GM21447 (cell line): ENCODE results near the gene KLHDC4.

Experiments used
- ATAC-seq: cut with Tn5 transposase; IDR thresholded peaks from one replicate; pipeline ENCODE4 v1.9.1; 2021; ENCODE audit not compliant: unreplicated experiment

Gene KLHDC4

GRCh38 chr16:87664792-87665191, 101.0 kb downstream of the KLHDC4 start:
- no peak for ATAC-seq

DNA sequence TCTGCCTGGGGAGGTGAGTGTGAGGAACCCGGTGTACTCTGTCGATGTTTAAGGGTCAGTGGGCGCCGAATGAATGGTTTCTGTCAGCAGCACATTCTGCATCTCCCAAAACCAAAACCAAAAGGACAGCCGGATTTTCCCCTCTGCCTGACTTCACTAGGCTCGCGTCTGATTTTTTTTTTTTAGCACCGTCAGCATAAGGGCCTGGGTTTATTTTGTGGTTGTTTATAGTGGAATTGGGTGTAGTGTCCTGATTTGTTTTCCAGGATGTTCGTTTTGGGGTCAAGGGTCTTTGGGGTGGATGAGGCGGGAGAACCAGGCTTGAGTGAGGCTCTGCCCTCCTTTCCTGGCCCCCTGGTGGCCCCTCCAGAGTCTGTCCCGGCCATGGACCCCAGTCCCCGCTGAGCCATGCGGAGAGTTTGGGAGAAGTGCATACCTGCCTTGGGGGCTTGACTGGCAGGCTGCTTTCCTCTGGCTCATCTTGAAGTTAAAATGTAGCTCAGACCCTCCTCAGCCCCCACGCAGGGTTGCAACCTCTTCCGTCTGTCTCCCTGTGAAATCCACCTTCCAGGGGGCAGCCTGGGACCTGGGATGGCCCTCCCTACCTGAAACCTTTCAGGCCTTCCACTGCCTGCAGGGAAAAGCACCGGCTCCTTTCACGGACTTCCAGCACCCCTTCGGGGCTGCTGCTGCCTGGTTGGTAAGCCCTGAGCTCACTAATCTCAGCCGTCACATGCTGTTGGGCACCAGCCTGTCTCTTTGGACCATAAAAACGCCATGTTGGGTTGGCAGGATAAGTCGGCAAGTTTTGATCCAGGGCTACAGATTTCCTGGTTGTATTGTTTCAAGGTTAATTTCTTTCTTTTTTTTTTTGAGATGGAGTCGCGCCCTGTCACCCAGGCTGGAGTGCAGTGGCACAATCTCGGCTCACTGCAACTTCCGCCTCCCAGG, 103.3 kb downstream of the KLHDC4 start:
- no peak for ATAC-seq

- ATAC-seq: no peak
These were observed 104.2 kb downstream of the KLHDC4 start for GRCh38 chr16:87661561-87661960.

- ATAC-seq: no peak
These were observed 107.1 kb downstream of the KLHDC4 start for GRCh38 chr16:87658564-87659225.
